ENCODE results near the gene CISH. TPM values are rescaled to one million over a fixed set of nuclear protein-coding genes. Genes with fewer than 3 reads are reported as not detected.

The CISH gene
- total and polyA plus RNA-seq, 9 of the 15 experiments (the other 6 are each of a cell fraction or from before 2014, with no cell fraction given), result 1.7 to 47.7 (median 18.3) TPM

- peak; percentile 11; the same call in 1 of the 2 replicates for TF ChIP-seq BHLHE40 (IDR thresholded peaks at IDR 0.05; ENCODE audit: low read length)
- TF ChIP-seq POLR2AphosphoS2 (IDR thresholded peaks at IDR 0.05; ENCODE audit: low read length), result no peak
- no peak for TF ChIP-seq PATZ1 (CRISPR knock-in tag; IDR thresholded peaks at IDR 0.05; ENCODE audit: borderline replicate concordance)
- TF ChIP-seq LARP7 (IDR thresholded peaks at IDR 0.05), result no peak
- no peak for TF ChIP-seq ZNF263 (CRISPR knock-in tag; IDR thresholded peaks at IDR 0.05; ENCODE audit: borderline replicate concordance)
- TF ChIP-seq HMGXB4 (CRISPR knock-in tag; IDR thresholded peaks at IDR 0.05), result peak; percentile 30; the same call in 1 of the 2 replicates
- TF ChIP-seq ZNF347 (CRISPR knock-in tag; IDR thresholded peaks at IDR 0.05; ENCODE audit: low read depth), result no peak
- TF ChIP-seq ZNF639 (CRISPR knock-in tag; conservative IDR thresholded peaks at IDR 0.05 in 1 of 2, IDR thresholded peaks at IDR 0.05 in 1 of 2), result peak in 1 of 2 experiments; percentile 76; a peak in 1 of 4 replicates
- no peak for TF ChIP-seq IFI16 (CRISPR knock-in tag; IDR thresholded peaks at IDR 0.05)
- TF ChIP-seq ERF (CRISPR knock-in tag; IDR thresholded peaks at IDR 0.05), result no peak
- no peak for TF ChIP-seq TRIM25 (IDR thresholded peaks at IDR 0.05; ENCODE audit: borderline replicate concordance)
- 0 out of 4 replicates have a peak, but pooled peaks of 1 of the 2 experiments have one; percentile 28 for TF ChIP-seq SIX5 (IDR thresholded peaks at IDR 0.05; ENCODE audit: borderline replicate concordance in 1 of 2, insufficient read depth in 1 of 2, low read depth in 1 of 2, low read length in 2 of 2)
- TF ChIP-seq ZNF408 (CRISPR knock-in tag; IDR thresholded peaks at IDR 0.05; ENCODE audit: low read depth), result no peak
- TF ChIP-seq ARID3A (IDR thresholded peaks at IDR 0.05; ENCODE audit: borderline replicate concordance, low read depth, low read length), result no peak
- TF ChIP-seq MAFK (IDR thresholded peaks at IDR 0.05; ENCODE audit: low read length), result no peak
Measured at GRCh38 chr3:50611464-50612233, at the start of gene CISH (continued).

All from K562 (cell line).